ENCODE results near the gene LKAAEAR1. TPM values are rescaled to one million over a fixed set of nuclear protein-coding genes. Genes with fewer than 3 reads are reported as not detected.

Gene LKAAEAR1
- total and polyA plus RNA-seq, 2 of the 13 experiments (the other 11 are each of a cell fraction or from before 2014, with no cell fraction given), result not detected

DNA sequence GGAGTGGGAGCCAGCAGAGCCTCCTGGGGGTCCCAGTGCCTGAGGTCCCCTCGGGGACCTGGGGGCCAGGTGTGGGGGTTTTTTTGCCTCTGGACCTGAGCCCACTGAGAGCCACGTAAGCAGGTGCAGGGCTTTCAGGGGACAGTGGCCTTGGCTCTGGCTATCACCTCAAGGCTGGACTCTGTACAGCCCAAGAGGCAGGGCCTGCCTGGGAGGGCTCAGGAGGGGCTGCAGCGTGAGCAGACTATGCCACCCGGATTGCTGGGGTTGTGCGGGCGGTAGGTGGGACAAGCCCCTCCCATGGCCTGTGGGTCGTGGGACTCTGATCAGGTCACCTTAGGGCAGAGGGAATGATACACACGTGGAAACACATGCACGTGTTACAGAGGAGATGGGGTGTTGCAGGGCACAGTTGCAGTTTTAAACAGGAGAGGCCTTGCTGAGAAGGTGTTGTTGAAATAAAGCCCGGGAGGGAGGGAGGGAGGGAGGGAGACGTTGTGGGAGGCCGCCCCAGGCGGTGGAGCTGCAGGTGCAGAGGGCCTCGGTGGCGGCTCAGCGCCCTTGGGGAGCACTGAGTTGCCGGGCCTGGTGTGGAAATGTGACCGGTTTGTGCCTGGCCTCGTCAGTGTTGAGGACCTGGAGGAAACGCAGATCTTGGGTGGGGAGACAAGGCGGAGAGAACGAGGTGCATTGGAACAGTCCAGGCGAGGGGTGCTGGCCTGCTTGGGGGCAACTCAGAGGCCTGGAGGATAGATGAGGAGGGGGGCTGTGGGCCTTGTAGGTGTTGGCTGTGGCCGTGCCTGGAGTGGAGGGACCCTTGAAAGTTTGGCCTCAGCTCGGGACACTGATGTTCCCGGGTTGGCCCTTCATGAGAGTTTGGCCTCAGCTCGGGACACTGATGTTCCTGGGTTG lies 18.9 kb downstream of the LKAAEAR1 start (continued):
- TF ChIP-seq RARA (CRISPR knock-in tag; IDR thresholded peaks at IDR 0.05) (peak; percentile 70), HOXD1 (CRISPR knock-in tag; IDR thresholded peaks at IDR 0.05) (no peak), EZH2 (conservative IDR thresholded peaks at IDR 0.05; ENCODE audit: low read depth, low read length) (no peak), YEATS2 (CRISPR knock-in tag; IDR thresholded peaks at IDR 0.05; ENCODE audit: borderline replicate concordance) (peak; percentile 27; the same call in 1 of the 2 replicates), ZNF235 (CRISPR knock-in tag; IDR thresholded peaks at IDR 0.05; ENCODE audit: borderline replicate concordance) (no peak), ZSCAN5A (CRISPR knock-in tag; IDR thresholded peaks at IDR 0.05; ENCODE audit: borderline replicate concordance) (0 out of 2 replicates have a peak, but pooled peaks have one; percentile 64), ZNF703 (CRISPR knock-in tag; IDR thresholded peaks at IDR 0.05; ENCODE audit: borderline replicate concordance) (no peak), TP53 (CRISPR knock-in tag; conservative IDR thresholded peaks at IDR 0.05) (no peak), ZNF883 (CRISPR knock-in tag; IDR thresholded peaks at IDR 0.05; ENCODE audit: not compliant biosample characterization) (peak; percentile 92), NFIB (CRISPR knock-in tag; IDR thresholded peaks at IDR 0.05; ENCODE audit: borderline replicate concordance) (peak; percentile 74; the same call in 1 of the 2 replicates), ZFP36L2 (CRISPR knock-in tag; IDR thresholded peaks at IDR 0.05) (no peak), FOXA3 (CRISPR knock-in tag; IDR thresholded peaks at IDR 0.05) (no peak; the same call in 1 of the 2 replicates), ZNF513 (CRISPR knock-in tag; conservative IDR thresholded peaks at IDR 0.05) (no peak; the same call in 1 of the 2 replicates), MAX (IDR thresholded peaks at IDR 0.05) (peak; percentile 89), ZNF616 (CRISPR knock-in tag; IDR thresholded peaks at IDR 0.05; ENCODE audit: low read depth) (peak; percentile 43; the same call in 1 of the 2 replicates)
- TF ChIP-seq, protein P1, sequence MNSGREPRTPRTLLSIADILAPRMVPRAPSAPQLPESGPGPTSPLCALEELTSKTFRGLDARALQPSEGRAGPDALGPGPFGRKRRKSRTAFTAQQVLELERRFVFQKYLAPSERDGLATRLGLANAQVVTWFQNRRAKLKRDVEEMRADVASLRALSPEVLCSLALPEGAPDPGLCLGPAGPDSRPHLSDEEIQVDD (CRISPR knock-in tag; IDR thresholded peaks at IDR 0.05; ENCODE audit: borderline replicate concordance), result peak; percentile 80; the same call in 1 of the 2 replicates
- TF ChIP-seq, protein P2, sequence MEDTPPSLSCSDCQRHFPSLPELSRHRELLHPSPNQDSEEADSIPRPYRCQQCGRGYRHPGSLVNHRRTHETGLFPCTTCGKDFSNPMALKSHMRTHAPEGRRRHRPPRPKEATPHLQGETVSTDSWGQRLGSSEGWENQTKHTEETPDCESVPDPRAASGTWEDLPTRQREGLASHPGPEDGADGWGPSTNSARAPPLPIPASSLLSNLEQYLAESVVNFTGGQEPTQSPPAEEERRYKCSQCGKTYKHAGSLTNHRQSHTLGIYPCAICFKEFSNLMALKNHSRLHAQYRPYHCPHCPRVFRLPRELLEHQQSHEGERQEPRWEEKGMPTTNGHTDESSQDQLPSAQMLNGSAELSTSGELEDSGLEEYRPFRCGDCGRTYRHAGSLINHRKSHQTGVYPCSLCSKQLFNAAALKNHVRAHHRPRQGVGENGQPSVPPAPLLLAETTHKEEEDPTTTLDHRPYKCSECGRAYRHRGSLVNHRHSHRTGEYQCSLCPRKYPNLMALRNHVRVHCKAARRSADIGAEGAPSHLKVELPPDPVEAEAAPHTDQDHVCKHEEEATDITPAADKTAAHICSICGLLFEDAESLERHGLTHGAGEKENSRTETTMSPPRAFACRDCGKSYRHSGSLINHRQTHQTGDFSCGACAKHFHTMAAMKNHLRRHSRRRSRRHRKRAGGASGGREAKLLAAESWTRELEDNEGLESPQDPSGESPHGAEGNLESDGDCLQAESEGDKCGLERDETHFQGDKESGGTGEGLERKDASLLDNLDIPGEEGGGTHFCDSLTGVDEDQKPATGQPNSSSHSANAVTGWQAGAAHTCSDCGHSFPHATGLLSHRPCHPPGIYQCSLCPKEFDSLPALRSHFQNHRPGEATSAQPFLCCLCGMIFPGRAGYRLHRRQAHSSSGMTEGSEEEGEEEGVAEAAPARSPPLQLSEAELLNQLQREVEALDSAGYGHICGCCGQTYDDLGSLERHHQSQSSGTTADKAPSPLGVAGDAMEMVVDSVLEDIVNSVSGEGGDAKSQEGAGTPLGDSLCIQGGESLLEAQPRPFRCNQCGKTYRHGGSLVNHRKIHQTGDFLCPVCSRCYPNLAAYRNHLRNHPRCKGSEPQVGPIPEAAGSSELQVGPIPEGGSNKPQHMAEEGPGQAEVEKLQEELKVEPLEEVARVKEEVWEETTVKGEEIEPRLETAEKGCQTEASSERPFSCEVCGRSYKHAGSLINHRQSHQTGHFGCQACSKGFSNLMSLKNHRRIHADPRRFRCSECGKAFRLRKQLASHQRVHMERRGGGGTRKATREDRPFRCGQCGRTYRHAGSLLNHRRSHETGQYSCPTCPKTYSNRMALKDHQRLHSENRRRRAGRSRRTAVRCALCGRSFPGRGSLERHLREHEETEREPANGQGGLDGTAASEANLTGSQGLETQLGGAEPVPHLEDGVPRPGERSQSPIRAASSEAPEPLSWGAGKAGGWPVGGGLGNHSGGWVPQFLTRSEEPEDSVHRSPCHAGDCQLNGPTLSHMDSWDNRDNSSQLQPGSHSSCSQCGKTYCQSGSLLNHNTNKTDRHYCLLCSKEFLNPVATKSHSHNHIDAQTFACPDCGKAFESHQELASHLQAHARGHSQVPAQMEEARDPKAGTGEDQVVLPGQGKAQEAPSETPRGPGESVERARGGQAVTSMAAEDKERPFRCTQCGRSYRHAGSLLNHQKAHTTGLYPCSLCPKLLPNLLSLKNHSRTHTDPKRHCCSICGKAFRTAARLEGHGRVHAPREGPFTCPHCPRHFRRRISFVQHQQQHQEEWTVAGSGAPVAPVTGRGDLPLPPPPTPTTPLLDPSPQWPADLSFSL (CRISPR knock-in tag; IDR thresholded peaks at IDR 0.05), result no peak

Measured in HepG2 (cell line).